SKM-1 (cell line): ENCODE results near the gene CCDC47.
A peak's percentile ranks its signal among the peaks of the same experiment; 100 is the strongest.

Experiments used
- DNase-seq: peaks from one replicate; lab custom pipeline; 2025; ENCODE audit not compliant: unreplicated experiment; lab: John Stamatoyannopoulos, UW

The CCDC47 gene

GRCh38 chr17:63785556-63785955, 12.2 kb upstream of the CCDC47 start:
- DNase-seq, result no peak

DNA sequence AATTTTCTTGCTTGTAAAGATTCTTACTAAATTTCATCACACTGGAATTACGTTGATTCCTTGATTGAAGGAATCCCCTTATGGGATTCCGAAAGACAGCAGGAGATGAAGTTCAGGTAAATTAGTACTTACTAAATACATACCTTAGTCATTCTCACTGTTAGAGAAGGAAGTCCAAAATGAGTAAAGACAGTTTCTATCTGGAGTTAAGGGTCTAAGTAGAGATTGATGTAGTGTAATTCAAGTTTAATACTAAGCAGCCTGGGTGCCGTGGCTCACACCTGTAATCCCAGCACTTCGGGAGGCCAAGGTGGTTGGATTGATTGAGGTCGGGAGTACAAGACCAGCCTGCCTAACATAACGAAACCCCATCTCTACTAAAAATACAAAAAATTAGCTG, 10.1 kb upstream of the CCDC47 start:
- DNase-seq, result no peak

DNA sequence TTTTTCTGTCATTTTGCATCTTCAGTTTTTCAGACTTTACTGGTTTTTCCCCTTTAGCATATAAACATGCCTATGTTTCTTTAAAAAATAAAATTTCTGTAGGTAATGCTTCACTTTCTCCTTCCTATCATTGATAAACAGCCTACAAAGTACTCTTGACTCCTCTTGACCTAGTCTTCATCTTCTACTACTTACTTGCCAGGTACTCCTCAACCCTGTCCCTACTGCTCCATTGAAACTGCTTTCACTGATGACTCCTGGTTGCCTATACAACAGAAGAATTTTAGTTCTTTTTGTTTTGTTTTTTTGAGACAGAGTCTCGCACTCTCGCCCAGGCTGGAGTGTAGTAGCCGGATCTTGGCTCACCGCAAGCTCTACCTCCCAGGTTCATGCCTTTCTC, 7.5 kb upstream of the CCDC47 start:
- DNase-seq, result no peak

- DNase-seq, result no peak
Measured at GRCh38 chr17:63780507-63780906, 7.1 kb upstream of the CCDC47 start.

- no peak for DNase-seq
Measured at GRCh38 chr17:63775420-63775819, 2.0 kb upstream of the CCDC47 start.

- DNase-seq, result no peak
Measured at GRCh38 chr17:63774969-63775265, 1.5 kb upstream of the CCDC47 start.

GRCh38 chr17:63774141-63774968, 958 bp upstream of the CCDC47 start, which contains the start of gene DDX42:
Gene DDX42 (plus strand): TSS chr17:63774170. CDS start chr17:63787050, 12,880 bp downstream.
- no peak for DNase-seq

GRCh38 chr17:63772801-63773271, 561 bp downstream of the CCDC47 start:
- DNase-seq, result no peak

- no peak for DNase-seq
Measured at GRCh38 chr17:63768433-63768832, 5.0 kb downstream of the CCDC47 start.

GRCh38 chr17:63766754-63767153, 6.6 kb downstream of the CCDC47 start:
- no peak for DNase-seq

- no peak for DNase-seq
Measured at GRCh38 chr17:63764716-63765115, 8.7 kb downstream of the CCDC47 start.

- DNase-seq, result no peak
Measured at GRCh38 chr17:63762161-63763078, 11.0 kb downstream of the CCDC47 start.

GRCh38 chr17:63760771-63761539, 12.4 kb downstream of the CCDC47 start:
- no peak for DNase-seq

DNA sequence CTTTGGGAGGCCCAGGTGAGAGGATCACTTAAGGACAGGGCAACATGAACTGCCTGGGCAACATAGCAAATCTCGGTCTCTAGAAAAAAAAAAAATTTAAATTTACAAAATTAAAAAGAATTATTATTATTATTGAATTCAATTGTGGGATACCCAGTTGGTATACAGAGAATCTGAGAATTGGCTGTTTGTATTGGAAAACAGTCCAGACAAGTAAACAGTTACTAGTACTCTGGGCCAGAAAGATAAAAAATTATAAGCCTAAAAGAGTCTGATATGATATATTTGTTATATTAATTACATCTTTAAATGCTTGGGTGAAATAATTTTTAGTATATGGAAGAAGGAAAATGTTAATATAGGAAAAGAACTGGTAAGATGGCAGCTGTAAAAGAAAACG, 15.0 kb downstream of the CCDC47 start:
- no peak for DNase-seq

DNA sequence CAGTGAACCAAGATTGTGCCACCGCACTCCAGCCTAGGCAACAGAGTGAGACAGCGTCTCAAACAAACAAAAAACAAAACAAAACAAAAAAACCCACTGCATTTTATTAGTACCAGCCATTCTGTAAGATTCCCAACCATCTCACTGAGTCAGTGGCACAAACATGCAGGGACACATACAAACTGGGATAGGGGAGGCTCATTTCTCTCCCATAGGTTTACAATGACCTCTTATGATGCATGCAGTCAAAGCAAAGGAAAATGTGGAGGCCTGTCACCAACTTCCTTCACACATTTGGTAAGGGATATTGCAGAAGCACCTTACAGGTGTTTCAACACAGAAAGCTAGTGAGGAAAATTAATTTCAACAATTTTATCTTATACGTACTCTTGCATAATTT, 19.4 kb downstream of the CCDC47 start:
- DNase-seq, result no peak

GRCh38 chr17:63753215-63753614, 20.2 kb downstream of the CCDC47 start:
- DNase-seq, result no peak

GRCh38 chr17:63752707-63753106, 20.7 kb downstream of the CCDC47 start:
- no peak for DNase-seq

- DNase-seq, result no peak
Measured at GRCh38 chr17:63751806-63752205, 21.6 kb downstream of the CCDC47 start.

DNA sequence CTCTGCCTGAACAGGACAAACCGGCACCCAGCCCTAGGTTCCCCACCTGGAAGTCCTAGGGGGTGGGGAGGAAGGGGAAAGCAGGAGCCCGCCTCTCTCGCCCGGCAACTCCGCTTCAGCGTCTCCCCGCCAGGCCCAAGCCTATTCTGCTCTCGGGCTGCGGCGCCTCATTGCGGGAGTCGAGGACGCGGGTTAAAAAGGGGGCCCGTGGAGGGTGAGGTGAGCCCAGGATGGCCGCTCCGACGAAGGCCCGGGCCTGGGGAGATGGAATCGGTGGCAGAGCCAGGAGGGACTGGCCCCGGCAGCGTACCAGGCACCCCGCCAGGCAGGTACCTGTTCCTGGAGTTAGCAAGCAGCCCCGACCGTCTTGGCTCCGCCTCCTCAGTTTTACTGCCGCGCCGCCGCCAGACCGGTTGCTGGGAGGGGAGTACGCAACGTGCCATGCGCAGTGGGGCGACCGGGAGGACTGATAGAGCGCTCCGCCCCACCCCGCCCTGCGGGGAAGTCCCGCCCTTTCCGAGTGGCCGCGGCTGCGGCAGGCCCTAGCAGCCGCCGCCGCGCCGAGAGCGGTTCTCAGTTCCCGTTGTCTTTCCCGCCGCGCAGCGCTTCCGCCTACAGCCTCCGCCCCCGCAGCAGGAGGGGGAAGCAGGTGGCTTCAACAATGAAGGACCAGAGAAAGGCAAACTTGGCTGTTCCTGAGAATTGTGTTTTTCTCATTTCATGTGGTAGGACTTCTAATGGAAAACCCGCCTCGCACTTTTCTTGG, 31.8 kb downstream of the CCDC47 start, which contains the start of gene STRADA:
STRADA (minus strand) TSS at position 392 of the 766 bp plus-strand sequence. CDS start 13,430 bp downstream, outside the sequence.
- DNase-seq, result peak; percentile 97

- DNase-seq, result no peak
Measured at GRCh38 chr17:63741143-63741407, 32.3 kb downstream of the CCDC47 start.
